Stimulated activated CD8-positive, alpha-beta memory T cell treated with anti-CD3 and anti-CD28 coated beads, Interleukin-15, amount 100 ng/mL, for 48 hours (primary cell): Measurements from ENCODE around the gene SDR42E2.
A peak's percentile ranks its signal among the peaks of the same experiment; 100 is the strongest.
"Not testable (repeated sequence)": the region's sequence is repeated elsewhere in the genome, so short reads cannot be mapped to it uniquely, and the experiment has no call there.

Source experiments
- DNase-seq, 2 donors: peaks; one replicate each; pipeline ENCODE4 v3.0.0-alpha.2; 2020; ENCODE audit warnings: low read depth in 2 of 2

SDR42E2 gene

DNA sequence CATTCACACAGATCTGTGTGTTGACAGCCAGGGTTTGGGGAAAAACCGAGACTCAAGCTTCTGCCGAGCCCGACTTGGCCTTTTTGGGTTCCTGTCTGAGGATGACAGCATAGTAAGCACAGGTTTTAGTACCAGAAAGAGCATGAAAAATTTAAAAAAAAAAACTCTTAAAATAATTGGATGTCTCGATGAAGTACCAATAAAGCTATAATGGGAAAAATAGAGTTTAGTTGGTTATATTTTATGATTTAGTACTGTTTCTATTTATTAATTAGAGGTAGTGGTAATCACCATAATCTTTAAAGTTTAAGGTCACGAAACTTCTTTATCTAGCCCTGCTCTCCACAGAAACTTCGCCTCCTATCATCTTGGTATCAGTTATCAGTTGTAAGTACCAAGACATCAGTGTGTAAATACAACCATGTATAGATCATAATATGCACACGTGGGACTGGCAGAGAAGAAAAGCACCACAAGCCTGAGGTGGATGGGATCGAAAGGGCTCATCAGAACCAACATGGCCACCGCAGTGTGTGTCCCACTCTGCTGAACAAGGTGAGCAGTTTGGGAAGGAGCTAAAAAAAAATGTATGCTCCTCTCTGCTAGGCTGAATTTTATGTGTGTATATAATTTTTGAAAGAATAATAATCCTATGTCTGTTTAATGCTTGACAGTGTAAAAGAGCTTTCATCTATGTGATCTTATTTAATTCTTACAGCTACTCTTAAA lies 29.4 kb downstream of the SDR42E2 start:
- DNase-seq = no peak

DNA sequence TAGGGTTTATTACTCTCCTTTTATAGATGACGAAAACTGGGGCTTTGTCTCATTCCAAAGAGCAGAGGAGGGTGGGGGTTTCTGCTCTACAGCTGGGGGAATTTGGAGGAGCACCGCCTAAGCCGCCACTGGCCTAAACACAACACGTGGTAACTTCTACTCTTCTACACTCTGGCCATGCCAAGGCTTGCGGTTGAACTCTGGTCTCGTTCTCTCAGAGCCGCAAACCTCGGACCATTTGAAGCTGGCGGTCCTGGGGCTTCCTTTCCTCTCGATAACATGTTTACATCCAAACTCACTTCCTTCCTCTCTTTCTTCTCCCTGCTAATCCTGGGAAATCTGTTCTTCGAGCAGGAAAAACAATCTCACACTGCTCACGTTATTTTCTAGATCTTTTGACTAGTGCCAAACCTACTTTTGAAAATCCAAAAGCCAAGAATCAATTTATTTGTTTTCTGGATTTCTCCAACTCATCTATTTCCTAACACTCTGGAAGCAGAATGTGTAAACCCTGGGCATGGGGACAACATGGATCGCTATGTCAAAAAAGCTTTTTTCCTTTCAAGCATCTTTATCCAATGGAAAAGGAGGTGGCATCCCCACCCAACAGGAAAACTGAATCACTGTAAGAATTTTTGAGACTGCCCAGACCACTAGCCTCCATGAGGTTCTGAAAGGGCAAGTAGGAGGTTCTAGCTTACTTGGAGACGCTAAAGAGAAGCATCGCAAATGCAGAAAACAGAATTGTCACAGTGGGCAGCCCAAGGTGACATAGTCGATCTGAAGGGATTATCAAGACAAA lies 30.2 kb downstream of the SDR42E2 start:
- DNase-seq = peak; percentile 70 to 78

DNA sequence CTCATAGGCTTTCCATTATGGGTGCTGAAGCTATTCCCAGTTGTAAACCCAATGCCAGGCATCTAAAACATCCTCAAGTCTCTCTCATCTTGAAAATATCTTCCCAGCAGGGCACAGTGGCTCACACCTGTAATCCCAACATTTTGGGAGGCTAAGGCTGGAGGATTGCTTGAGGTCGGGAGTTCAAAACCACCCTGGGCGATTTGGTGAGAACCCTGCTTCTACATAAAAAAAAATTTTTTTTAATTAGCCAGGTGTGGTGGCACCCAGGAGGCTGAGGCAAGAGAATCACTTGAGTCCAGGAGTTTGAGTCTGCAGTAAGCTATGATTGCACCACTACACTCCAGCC lies 30.7 kb downstream of the SDR42E2 start:
- no peak for DNase-seq

DNA sequence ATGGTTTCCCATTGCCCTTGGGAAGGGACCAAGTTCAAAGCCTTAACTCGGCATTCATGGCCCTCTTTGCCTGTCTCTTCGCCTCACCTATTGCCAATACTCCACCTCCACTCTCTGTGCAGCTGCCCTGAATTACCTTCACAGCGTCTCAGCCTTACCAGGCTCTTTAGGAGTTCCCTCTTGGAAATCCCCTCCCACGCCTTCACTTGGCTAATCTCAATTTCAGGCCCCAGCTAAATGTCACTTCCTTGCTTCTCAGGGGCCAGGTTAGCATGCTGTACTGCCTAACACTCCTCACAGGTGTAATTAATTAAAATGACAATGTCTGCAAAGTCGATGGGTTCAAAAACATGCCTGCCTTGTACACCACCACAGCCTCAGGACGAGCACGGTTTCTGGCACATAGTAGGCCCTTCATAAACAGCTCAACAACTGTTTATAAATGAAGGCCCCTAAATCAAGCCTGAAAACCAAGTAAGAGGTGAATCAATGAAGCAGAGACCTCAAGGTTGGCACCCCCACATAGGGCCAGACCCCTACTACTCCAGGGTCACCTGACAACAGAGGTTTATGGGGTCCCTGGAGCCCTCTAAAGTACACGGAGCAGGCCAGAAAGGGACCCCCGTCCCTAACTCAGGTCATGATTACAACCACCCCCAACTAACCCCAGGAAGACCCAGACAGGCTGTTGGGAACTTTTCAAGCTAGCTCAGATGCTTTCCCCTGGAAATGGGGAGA lies 32.6 kb downstream of the SDR42E2 start:
- no peak for DNase-seq

DNA sequence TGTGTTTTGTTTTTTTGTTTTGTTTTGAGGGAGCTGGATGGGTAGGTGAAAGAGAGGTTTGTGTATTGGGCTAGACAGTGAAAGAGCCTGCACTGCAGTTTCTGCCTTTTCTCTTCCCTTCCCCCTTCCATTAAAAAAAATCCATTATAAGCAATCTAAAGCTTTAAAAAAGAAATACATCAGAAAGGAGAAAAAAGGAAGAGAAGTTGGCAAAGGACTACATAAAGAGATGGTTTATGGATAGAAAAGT lies 33.1 kb downstream of the SDR42E2 start:
- no peak for DNase-seq

GRCh38 chr16:22195695-22196558 lies 33.6 kb downstream of the SDR42E2 start:
- DNase-seq = peak; percentile 75 to 82

DNA sequence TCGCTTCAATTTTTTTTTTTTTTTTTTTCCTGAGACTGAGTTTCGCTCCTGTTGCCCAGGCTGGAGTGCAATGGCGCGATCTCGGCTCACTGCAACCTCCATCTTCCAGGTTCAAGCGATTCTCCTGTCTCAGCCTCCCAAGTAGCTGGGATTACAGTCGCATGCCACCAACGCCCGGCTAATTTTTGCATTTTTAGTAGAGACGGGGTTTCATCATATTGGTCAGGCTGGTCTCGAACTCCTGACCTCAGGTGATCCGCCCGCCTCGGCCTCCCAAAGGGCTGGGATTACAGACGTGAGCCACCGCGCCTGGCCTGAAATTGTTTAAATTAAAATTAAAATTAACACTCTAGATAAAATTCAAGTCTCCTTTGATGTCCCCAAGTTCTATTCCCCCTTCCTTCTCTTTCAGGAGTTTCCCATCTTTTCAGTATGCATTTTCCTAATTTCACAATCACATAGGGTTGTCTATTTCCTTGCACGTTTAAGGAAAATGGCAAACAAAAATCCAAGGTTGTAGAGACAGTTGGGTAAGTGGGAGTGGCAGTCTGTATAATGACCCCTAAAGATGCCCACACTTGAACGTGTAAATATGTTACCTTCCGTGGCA lies 34.4 kb downstream of the SDR42E2 start:
- not testable (repeated sequence) for DNase-seq

DNA sequence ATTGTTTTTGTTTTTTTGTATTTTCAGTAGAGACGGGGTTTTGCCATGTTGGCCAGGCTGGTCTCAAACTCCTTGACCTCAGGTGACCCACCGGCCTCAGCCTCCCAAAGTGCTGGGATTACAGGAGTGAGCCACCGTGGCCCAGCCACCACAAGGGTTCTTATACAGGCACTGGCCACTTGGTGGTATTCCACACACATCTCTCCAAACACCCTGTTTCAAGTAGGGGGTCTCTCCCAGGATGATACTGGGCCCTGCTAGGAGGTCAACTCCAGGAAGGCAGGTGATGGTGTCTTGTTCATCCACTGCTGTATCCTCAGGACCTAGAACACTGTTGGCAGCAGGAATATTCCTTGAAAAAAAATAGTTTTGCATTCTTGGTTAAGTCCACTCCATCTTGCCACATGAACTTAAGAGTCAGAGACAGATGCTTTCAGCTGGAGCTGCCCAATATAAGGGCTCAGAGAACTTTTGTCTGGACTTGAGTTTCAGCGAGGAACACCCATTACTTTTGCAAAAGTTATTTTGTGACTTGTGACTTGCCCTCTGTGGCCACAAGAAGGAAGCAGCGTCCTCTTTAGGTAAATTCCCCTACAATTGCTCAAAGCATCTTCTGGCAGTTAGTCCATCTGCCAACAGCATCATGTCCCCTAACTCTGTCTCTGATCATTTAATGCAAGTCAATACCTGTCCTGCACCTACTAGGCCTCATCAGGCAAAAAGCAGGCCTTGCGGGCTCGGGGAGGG lies 36.4 kb downstream of the SDR42E2 start:
- no peak for DNase-seq

- no peak for DNase-seq
Observed at GRCh38 chr16:22202261-22202637, 39.9 kb downstream of the SDR42E2 start.

GRCh38 chr16:22203091-22203490 lies 40.8 kb downstream of the SDR42E2 start:
- no peak for DNase-seq

DNA sequence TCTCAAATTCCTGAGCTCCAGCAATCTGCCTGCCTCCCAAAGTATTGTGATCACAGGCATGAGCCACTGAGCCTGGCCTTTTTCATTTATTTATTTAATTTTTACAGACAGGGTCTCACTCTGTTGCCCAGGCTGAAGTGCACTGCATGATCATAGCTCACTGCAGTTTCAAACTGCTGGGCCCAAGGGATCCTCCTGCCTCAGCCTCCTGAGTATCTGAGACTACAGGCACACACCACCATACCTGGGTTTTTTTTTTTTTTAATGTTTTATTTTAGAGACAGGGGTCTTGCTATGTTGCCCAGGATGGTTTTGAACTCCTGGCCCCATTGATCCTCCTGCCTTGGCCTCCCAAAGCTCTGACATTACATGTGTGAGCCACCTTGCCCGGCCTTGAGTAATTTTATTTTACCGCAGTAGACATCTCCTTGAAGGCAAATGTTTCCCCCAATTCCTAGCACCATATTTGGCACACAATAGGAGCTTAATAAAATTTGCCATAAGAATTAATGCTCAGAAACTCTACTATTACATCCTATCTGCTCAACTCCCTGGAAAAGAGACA lies 41.9 kb downstream of the SDR42E2 start:
- no peak for DNase-seq

DNA sequence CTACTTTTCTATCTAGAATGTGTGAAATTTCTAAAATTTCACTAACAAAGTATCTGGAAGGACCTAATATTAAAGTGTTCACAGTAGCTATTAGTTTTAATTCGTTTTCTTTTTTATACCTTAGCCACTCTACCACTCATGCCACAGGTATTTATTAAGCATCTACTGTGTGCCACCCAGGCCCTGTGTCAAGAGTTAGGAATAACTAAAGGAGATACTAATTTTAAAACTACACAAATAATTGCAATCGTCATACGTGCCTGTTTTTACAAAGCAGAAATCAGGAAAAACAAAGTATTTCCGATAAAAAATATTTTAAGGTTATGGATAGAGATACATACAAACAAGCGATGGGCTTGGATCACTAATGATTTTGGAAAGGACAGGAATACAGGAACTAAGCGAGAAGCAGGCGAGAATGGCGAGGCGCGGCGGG lies 43.3 kb downstream of the SDR42E2 start:
- no peak for DNase-seq

- DNase-seq = peak; percentile 84 to 86
Observed at GRCh38 chr16:22206013-22206841, 43.9 kb downstream of the SDR42E2 start, which contains the start of gene EEF2K. Gene EEF2K (plus strand): TSS chr16:22206278. CDS start chr16:22225730, 19,452 bp downstream.

DNA sequence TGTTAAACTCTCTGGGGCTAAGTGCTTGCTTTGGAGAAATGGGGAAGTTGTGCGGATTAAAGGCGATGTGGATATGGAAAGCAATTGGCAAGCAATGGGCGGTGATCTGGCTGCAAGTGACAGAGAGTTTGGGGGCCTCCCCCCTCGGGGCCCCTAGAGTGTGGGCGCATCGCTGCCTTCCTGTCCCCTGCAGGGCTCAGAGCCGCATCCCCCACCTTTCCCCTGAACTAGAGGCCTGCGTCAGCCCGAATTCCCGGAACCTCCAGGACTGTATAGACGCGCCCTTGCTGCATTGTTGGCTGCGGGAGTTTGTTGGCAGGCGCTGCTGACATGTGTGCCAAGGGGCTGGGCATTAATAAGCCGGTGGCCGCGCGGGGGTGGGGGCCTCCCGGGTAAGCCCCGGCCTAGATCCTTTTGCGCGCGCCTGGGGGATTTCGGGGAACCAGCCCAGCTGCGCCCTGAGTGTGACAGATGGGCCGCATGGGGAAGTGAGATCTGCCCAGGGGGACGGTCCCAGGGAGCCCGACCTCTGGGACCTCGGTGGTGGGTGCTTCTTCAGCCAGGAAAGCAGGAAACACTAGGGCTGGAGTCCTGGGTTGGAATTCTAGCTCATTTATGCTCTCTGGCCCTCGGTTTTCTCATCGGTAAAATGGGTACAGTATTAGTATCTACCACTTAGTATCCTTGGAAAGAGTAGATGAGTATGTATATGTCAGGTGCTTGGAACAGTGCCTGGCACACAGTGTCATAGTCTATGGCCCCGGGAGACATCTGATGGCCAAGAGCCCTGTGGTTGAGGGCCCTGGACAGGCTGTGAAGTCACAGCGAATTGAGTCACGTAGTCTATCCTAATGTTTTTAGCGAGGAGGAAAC lies 44.8 kb downstream of the SDR42E2 start:
- DNase-seq = peak; percentile 73

DNA sequence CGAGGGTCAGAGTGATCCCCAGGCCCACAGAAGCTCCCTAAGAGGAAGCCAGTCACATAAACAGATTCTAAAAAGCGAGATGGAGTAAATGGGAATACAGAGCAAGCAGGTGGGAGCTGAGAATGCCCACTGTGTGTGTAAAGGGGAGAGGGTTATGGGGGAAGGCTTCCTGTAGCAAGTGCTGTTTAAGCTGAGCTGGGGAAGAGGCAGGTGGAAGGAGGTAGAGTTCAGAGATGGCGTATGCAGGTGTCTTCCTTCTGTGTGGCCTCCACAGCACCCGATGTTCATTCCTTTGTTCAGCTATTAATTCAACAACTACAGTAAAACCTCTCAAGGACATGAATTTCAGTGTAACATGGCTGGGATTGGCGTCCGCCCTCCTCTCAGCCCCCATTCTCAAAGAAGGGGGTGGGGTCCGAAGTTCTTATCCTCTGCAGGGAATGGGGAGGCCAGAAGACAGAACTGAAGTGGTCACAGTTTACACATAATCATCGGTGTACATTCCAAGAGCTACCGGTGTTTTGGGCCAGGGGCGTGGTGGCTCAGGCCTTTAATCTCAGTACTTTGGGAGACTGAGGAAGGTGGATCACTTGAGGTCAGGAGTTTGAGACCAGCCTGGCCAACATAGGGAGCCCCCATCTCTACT lies 45.5 kb downstream of the SDR42E2 start:
- DNase-seq = no peak

GRCh38 chr16:22210285-22210684 lies 48.0 kb downstream of the SDR42E2 start:
- no peak for DNase-seq

DNA sequence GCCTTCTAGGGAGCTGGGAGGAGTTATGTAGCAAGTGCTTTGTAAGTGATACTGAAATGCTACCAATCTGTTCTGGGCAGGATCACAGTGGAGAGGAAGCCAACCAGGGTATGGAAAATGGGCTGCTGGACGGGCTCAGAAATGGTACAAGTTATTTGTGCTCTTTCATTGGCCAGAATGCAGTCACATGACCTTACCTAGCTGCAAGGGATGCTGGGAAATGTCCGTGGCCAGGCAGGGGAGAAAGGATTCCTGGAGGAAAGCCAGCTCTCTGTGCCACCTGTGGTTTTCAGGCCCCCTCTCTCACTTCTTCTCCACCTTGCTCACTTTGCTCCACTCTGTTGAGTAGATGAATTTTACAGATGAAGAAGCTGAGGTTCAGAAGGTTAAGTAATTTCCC lies 48.5 kb downstream of the SDR42E2 start:
- DNase-seq = no peak

DNA sequence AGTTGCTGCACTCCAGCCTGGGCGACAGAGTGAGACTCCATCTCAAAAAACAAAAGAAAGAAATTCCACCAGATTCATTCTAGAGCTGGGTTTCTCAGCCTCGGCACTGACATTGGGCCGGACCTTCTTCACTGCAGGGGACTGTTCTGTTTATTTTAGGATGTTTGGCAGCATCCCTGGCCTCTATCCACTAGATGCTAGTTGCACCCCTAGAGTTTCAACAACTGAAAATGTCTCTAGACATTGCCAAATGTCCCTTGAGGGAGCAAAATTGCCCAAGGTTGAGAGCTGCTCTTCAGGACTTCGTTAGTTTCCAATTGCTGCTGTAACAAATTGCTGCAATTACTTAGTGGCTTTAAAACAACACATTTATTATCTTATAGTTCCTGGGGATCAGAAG lies 50.9 kb downstream of the SDR42E2 start:
- DNase-seq = no peak
